GM10266 (cell line): ENCODE data around the gene OXGR1.

Experiments
- DNase-seq: peaks from one replicate; pipeline ENCODE4 v3.0.0; 2012; ENCODE audit errors: extremely low spot score
- CTCF ChIP-seq: IDR thresholded peaks from 2 replicates; pipeline ENCODE4 v1.5.1; 2012; ENCODE audit warnings: mild to moderate bottlenecking, low read depth; ENCODE audit not compliant: control insufficient read depth, insufficient read depth; ENCODE audit errors: missing control alignments

OXGR1 gene

GRCh38 chr13:97023117-97023516 is 28.8 kb upstream of the OXGR1 start:
- TF ChIP-seq CTCF, result no peak
- DNase-seq, result no peak

GRCh38 chr13:97021241-97021640 is 27.0 kb upstream of the OXGR1 start:
- DNase-seq, result no peak
- TF ChIP-seq CTCF, result no peak

GRCh38 chr13:97020689-97021240 is 26.5 kb upstream of the OXGR1 start:
- no peak for TF ChIP-seq CTCF
- DNase-seq, result no peak

- no peak for DNase-seq
- no peak for TF ChIP-seq CTCF
Measured at GRCh38 chr13:97020194-97020593, 25.9 kb upstream of the OXGR1 start.

GRCh38 chr13:97019236-97019635 is 25.0 kb upstream of the OXGR1 start:
- DNase-seq, result no peak

GRCh38 chr13:97018029-97018819 is 23.9 kb upstream of the OXGR1 start:
- TF ChIP-seq CTCF, result peak; percentile 82
- peak; percentile 31 for DNase-seq

More at GRCh38 chr13:97019236-97019635, 25.0 kb upstream of the OXGR1 start:
- no peak for TF ChIP-seq CTCF

- no peak for DNase-seq
- no peak for TF ChIP-seq CTCF
Measured at GRCh38 chr13:97017322-97017721, 23.0 kb upstream of the OXGR1 start.
